SH-SY5Y (cell line): Measurements from ENCODE around the gene PARP8.

Experiments
- GATA2 ChIP-seq: IDR thresholded peaks from 2 replicates; pipeline ENCODE4 v1.6.1; 2011; ENCODE audit warnings: mild to moderate bottlenecking, low read depth, low read length
- GATA3 ChIP-seq: IDR thresholded peaks from 2 replicates; pipeline ENCODE4 v1.6.1; 2011; ENCODE audit warnings: low read depth, mild to moderate bottlenecking, low read length, moderate library complexity

GRCh38 chr5:50716134-50716533 lies 49.7 kb downstream of the PARP8 start:
- TF ChIP-seq GATA2 (no peak), GATA3 (no peak)
